GM23248 (cell line): Measurements from ENCODE around the gene KRTAP13-4.

Experiments used
- EZH2 ChIP-seq: fragments of 200-600 bp; sonication (generic); IDR thresholded peaks from 2 replicates; pipeline ENCODE4 v1.6.1; 2018; ENCODE audit warnings: antibody characterized with exemption, mild to moderate bottlenecking; ENCODE audit not compliant: insufficient read depth, poor library complexity, severe bottlenecking
- EZH2phosphoT487 ChIP-seq: fragments of 200-600 bp; sonication (generic); IDR thresholded peaks from 2 replicates; pipeline ENCODE4 v1.6.1; 2018; ENCODE audit warnings: antibody characterized with exemption, moderate library complexity, mild to moderate bottlenecking, low read depth; ENCODE audit not compliant: insufficient read depth

DNA sequence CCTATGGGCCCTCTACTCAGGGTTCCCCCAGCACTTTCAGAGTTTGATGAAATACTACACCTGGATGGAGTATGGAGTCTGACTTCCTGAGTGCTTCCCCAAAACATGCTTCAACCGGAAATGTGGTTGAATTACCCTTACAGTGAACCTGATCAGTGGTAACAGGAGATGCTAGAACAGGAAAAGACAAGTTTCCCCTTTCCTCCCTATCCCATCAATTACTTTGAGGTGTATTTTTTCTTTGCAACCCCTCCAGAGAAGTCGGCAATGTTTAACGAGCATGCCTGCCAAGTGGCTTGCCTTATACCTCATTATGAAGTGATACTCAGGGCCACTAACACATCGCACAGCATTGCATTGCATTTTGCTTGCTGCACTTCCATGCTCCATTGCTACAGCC lies 17.0 kb downstream of the KRTAP13-4 start:
- TF ChIP-seq EZH2 (no peak), EZH2phosphoT487 (no peak)
